NB4 (cell line): ENCODE data around the gene ABHD18.

Experiments used
- CTCF ChIP-seq: IDR thresholded peaks from one replicate; pipeline ENCODE4 v1.5.1; 2012; ENCODE audit warnings: low read depth, low read length
- POLR2A ChIP-seq: IDR thresholded peaks from 2 replicates; pipeline ENCODE4 v1.6.1; 2011; ENCODE audit warnings: mild to moderate bottlenecking; ENCODE audit not compliant: insufficient read length; ENCODE audit errors: extremely low read depth

- TF ChIP-seq CTCF, result no peak
- TF ChIP-seq POLR2A, result no peak
Observed at GRCh38 chr4:127975121-127975770, 10.0 kb downstream of the ABHD18 start.
